Vagina (tissue), 2 donors: Measurements from ENCODE around the gene FGF14.

ENCODE experiments used
- CTCF ChIP-seq, 3 experiments: fragments of 450-650 bp in 2 of 3; fragments of 200-600 bp in 1 of 3; sonication (generic) in 1 of 3; IDR thresholded peaks; one replicate each; pipeline ENCODE4 v1.5.1; 2017 to 2019; ENCODE audit warnings: antibody characterized with exemption in 3 of 3, mild to moderate bottlenecking in 2 of 3, moderate library complexity in 2 of 3
- POLR2A ChIP-seq, 2 donors: fragments of 450-650 bp; IDR thresholded peaks; one replicate each; pipeline ENCODE4 v1.6.1; 2017; ENCODE audit warnings: antibody characterized with exemption in 2 of 2, mild to moderate bottlenecking in 2 of 2, moderate library complexity in 2 of 2
- POLR2AphosphoS5 ChIP-seq, 2 donors: sonication (generic); formaldehyde crosslinking; IDR thresholded peaks; one replicate each; pipeline ENCODE4 v1.9.0; 2017; ENCODE audit warnings: antibody characterized with exemption in 2 of 2, mild to moderate bottlenecking in 2 of 2, low read depth in 1 of 2; ENCODE audit not compliant: insufficient read depth in 1 of 2

- TF ChIP-seq CTCF (IDR thresholded peaks at IDR 0.05) (peak; percentile 9 to 55 (median 43)), POLR2AphosphoS5 (IDR thresholded peaks at IDR 0.05; ENCODE audit: insufficient read depth in 1 of 2, low read depth in 1 of 2) (no peak), POLR2A (IDR thresholded peaks at IDR 0.05) (no peak)
Observed at GRCh38 chr13:101942038-101942437, 459.8 kb downstream of the FGF14 start.
